ENCODE results near the gene DNAL4.

The DNAL4 gene

DNA sequence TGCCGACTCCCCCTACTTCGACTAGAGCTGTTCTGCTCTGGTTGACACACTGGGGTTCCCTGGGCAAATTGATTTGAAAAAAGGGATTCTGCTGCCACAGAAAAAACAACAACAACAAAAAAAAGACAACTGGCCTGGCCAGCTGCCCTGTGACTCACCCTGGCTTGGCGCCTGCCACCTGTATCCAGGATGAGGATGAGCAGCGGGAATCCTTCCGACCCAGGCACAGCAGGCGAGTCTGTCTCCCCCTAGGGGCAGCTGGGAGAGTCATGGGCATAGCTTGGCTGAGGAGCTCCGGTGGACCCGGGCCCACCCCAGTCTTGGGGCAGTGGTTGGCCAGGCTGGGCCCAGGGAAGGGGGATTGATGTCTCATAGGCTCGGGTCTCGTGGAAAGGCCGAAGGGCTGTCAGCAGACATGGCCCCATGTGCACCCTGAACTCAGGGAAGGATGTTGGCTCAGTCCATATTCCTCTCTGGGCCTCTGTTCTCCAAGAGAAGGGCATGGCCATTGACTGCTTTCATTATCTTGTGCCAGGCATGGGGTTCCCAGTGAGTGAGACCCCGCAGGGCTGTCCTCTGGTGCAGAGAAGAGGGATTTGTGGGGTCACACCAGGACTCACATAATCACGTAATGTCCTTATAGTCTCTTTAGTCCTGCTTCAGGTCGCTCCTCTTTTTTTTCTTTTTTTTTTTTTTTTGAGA, 27.7 kb downstream of the DNAL4 start:
- no peaks in the 10 kb centered on the region for H3K9me3 ChIP-seq (ENCODE audit: insufficient read depth, low read length, severe bottlenecking)
- H4K20me1 ChIP-seq (ENCODE audit: insufficient read depth, low read length): no peaks in the 10 kb centered on the region
- no peaks in the 10 kb centered on the region for H3K27me3 ChIP-seq (ENCODE audit: insufficient read depth, low read length, poor library complexity)
- no peak overlapping the region for H2AFZ ChIP-seq (ENCODE audit: low read depth, low read length)
- no peaks in the 10 kb centered on the region for H3K36me3 ChIP-seq (ENCODE audit: insufficient read depth, low read length)
- H3K9ac ChIP-seq (ENCODE audit: low read depth, low read length): no peak overlapping the region
- no peak overlapping the region for H3K4me2 ChIP-seq (ENCODE audit: insufficient read depth, low read length)
- H3K79me2 ChIP-seq (ENCODE audit: insufficient read depth, low read length): no peaks in the 10 kb centered on the region
- DNase-seq (peak; percentile 35), ATAC-seq (ENCODE audit: insufficient read depth, low read depth) (peak; percentile 70)
- TF ChIP-seq EZH2 (IDR thresholded peaks at IDR 0.05; ENCODE audit: borderline replicate concordance, low read depth, low read length, severe bottlenecking): no peak
- TF ChIP-seq, protein P1, sequence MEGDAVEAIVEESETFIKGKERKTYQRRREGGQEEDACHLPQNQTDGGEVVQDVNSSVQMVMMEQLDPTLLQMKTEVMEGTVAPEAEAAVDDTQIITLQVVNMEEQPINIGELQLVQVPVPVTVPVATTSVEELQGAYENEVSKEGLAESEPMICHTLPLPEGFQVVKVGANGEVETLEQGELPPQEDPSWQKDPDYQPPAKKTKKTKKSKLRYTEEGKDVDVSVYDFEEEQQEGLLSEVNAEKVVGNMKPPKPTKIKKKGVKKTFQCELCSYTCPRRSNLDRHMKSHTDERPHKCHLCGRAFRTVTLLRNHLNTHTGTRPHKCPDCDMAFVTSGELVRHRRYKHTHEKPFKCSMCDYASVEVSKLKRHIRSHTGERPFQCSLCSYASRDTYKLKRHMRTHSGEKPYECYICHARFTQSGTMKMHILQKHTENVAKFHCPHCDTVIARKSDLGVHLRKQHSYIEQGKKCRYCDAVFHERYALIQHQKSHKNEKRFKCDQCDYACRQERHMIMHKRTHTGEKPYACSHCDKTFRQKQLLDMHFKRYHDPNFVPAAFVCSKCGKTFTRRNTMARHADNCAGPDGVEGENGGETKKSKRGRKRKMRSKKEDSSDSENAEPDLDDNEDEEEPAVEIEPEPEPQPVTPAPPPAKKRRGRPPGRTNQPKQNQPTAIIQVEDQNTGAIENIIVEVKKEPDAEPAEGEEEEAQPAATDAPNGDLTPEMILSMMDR (IDR thresholded peaks at IDR 0.05; ENCODE audit: borderline replicate concordance, extremely low read depth, low read length, poor library complexity, severe bottlenecking): peak; percentile 72
- no peak overlapping the region for H3K27ac ChIP-seq (ENCODE audit: low read length)
- no peak overlapping the region for H3K4me3 ChIP-seq (ENCODE audit: low read depth in 1 of 2, low read length in 2 of 2)
- no peaks in the 10 kb centered on the region for H3K4me1 ChIP-seq (ENCODE audit: insufficient read depth, low read length)

DNA sequence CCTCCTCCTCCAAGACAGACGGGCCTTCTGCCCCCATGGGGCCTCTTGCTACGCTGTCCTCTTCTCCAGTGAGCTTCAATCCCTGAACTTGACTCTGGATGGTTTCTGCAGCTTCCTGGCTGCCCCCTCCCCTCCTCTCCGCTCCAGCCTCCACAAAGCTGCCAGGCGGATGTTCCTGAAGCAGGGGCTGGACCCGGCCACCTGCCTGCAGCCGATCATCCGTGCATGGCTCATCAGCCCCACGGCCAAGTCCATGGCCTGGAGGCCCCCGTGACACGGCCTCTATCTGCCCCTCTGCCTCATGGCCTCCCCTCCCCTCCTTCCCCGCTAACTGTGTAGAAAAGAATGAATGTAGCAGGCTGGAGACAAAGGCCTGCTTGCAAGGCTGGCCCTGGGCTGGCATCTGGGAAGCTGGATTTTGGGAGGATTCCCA, 31.4 kb downstream of the DNAL4 start:
- H3K4me2 ChIP-seq (ENCODE audit: insufficient read depth, low read length): no peak overlapping the region
- H3K9ac ChIP-seq (ENCODE audit: low read depth, low read length): no peak overlapping the region
- H4K20me1 ChIP-seq (ENCODE audit: insufficient read depth, low read length): no peaks in the 10 kb centered on the region
- H3K27me3 ChIP-seq (ENCODE audit: insufficient read depth, low read length, poor library complexity): no peaks in the 10 kb centered on the region
- no peaks in the 10 kb centered on the region for H3K36me3 ChIP-seq (ENCODE audit: insufficient read depth, low read length)
- no peak overlapping the region for H3K27ac ChIP-seq (ENCODE audit: low read length)
- H2AFZ ChIP-seq (ENCODE audit: low read depth, low read length): no peak overlapping the region
- ATAC-seq (ENCODE audit: insufficient read depth, low read depth): no peak
- H3K9me3 ChIP-seq (ENCODE audit: insufficient read depth, low read length, severe bottlenecking): no peaks in the 10 kb centered on the region
- H3K4me1 ChIP-seq (ENCODE audit: insufficient read depth, low read length): peaks cover 11% of the 10 kb centered on the region
- H3K79me2 ChIP-seq (ENCODE audit: insufficient read depth, low read length): no peaks in the 10 kb centered on the region
- no peak for DNase-seq
- H3K4me3 ChIP-seq (ENCODE audit: low read depth in 1 of 2, low read length in 2 of 2): no peak overlapping the region
- TF ChIP-seq, protein P1 (IDR thresholded peaks at IDR 0.05; ENCODE audit: borderline replicate concordance, extremely low read depth, low read length, poor library complexity, severe bottlenecking): no peak
- TF ChIP-seq EZH2 (IDR thresholded peaks at IDR 0.05; ENCODE audit: borderline replicate concordance, low read depth, low read length, severe bottlenecking): no peak

DNA sequence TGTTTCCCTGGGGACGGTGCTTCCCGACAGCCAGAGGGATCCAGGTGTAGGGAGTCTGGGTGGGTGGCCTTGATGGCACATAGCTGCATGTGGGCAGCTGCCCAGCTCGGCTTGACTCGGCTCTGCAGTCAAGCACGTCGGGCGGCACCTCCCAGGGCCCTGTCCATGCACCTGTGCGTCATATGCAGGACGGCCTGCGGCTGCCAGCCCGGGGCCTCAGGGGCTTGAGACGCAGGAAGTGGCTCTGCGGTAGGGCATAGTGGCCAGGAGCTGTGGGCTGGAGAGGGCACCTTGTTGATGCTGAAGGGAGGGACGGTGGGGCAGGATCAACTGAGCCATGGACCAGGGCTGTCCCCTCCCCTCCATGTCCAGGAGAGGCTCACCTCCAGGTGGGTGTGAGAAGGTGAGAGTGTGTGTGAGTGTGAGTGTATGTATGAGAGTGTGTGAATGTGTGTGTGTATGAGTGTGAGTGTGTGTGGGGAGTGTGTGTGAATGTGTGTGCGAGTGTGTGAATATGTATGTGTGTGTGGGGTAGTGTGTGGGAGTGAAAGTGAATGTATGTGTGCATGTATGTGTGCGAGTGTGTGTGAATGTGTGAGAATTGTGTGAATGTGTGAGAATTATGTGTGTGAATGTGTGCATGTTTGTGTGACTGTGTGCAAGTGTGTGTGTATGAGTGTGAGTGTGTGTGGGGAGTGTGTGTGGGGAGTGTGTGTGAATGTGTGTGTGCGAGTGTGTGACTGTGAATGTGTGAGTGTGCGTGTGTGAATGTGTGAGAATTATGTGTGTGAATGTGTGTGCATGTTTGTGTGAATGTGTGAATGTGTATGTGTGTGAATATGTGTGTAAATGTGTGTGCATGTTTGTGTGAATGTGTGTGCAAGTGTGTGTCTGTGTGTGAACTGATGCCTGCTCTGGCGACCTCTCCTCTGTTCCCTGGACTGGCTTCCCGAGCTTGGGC, 32.5 kb downstream of the DNAL4 start:
- H3K4me3 ChIP-seq (ENCODE audit: low read depth in 1 of 2, low read length in 2 of 2): no peak overlapping the region
- H3K4me2 ChIP-seq (ENCODE audit: insufficient read depth, low read length): no peak overlapping the region
- TF ChIP-seq, protein P1 (IDR thresholded peaks at IDR 0.05; ENCODE audit: borderline replicate concordance, extremely low read depth, low read length, poor library complexity, severe bottlenecking): no peak
- TF ChIP-seq EZH2 (IDR thresholded peaks at IDR 0.05; ENCODE audit: borderline replicate concordance, low read depth, low read length, severe bottlenecking): no peak
- no peaks in the 10 kb centered on the region for H3K36me3 ChIP-seq (ENCODE audit: insufficient read depth, low read length)
- no peaks in the 10 kb centered on the region for H3K27me3 ChIP-seq (ENCODE audit: insufficient read depth, low read length, poor library complexity)
- no peaks in the 10 kb centered on the region for H3K79me2 ChIP-seq (ENCODE audit: insufficient read depth, low read length)
- ATAC-seq (ENCODE audit: insufficient read depth, low read depth) (no peak), DNase-seq (no peak)
- H4K20me1 ChIP-seq (ENCODE audit: insufficient read depth, low read length): no peaks in the 10 kb centered on the region
- H3K9me3 ChIP-seq (ENCODE audit: insufficient read depth, low read length, severe bottlenecking): no peaks in the 10 kb centered on the region
- no peak overlapping the region for H3K27ac ChIP-seq (ENCODE audit: low read length)
- peaks cover 22% of the 10 kb centered on the region for H3K4me1 ChIP-seq (ENCODE audit: insufficient read depth, low read length)
- H3K9ac ChIP-seq (ENCODE audit: low read depth, low read length): no peak overlapping the region
- H2AFZ ChIP-seq (ENCODE audit: low read depth, low read length): no peak overlapping the region
